IPS-NIHi7 (cell line): Measurements from ENCODE around the gene CREB3L2.
"Not testable (repeated sequence)": the region's sequence is repeated elsewhere in the genome, so short reads cannot be mapped to it uniquely, and the experiment has no call there.

Experiments used
- DNase-seq: peaks from one replicate; pipeline ENCODE4 v3.0.0; 2012; ENCODE audit warnings: mixed read lengths; ENCODE audit errors: extremely low spot score

Gene CREB3L2

GRCh38 chr7:137968339-137968738, 33.5 kb downstream of the CREB3L2 start:
- DNase-seq, result not testable (repeated sequence)

DNA sequence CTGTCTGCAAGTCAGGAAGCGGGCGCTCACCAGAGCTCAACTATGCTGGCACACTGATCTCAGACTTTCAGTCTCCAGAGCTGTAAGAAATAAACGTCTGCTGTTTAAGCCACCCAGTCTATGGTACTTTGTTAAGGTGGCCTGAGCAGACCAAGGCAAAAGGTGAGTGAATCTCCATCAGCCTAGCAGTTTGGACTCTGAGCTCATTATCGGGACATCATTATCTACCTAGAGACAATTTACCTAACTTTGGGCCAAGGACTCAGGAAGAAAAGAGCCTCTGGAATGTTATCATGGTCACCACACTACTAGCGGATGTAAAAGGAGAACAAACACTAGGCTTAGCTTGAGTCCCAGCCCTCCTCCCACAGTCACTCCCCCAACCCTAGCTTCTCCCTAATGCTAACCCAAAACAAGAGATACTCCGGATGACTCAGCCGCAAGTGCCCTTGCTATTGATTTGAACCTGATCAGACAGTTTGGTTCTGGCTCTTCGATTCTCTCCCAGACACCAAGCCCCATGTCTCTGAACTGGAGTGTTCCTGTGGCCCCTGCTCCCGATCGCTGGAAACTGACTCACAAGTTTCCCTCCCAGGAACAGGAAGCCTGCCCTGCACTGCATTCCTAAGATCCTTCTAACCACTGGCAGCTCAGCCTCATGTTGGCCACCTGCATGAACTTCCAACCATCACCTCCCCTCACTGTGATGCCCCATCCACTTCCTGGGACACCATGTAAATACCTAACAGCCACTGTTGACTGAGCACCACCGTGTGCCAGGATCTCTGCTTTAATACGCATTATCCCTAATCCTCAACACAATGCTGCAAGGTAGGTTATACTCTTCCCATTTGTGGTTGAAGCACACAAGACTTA, 34.5 kb downstream of the CREB3L2 start:
- DNase-seq, result peak; percentile 50

GRCh38 chr7:137966641-137967142, 35.2 kb downstream of the CREB3L2 start:
- DNase-seq, result no peak

GRCh38 chr7:137965942-137966640, 35.8 kb downstream of the CREB3L2 start:
- no peak for DNase-seq

GRCh38 chr7:137964824-137965545, 36.9 kb downstream of the CREB3L2 start:
- no peak for DNase-seq

- no peak for DNase-seq
These were observed 38.9 kb downstream of the CREB3L2 start for GRCh38 chr7:137962875-137963507.

GRCh38 chr7:137962491-137962874, 39.4 kb downstream of the CREB3L2 start:
- DNase-seq, result no peak

- no peak for DNase-seq
These were observed 40.4 kb downstream of the CREB3L2 start for GRCh38 chr7:137961200-137962177.

- no peak for DNase-seq
These were observed 41.9 kb downstream of the CREB3L2 start for GRCh38 chr7:137960020-137960419.

DNA sequence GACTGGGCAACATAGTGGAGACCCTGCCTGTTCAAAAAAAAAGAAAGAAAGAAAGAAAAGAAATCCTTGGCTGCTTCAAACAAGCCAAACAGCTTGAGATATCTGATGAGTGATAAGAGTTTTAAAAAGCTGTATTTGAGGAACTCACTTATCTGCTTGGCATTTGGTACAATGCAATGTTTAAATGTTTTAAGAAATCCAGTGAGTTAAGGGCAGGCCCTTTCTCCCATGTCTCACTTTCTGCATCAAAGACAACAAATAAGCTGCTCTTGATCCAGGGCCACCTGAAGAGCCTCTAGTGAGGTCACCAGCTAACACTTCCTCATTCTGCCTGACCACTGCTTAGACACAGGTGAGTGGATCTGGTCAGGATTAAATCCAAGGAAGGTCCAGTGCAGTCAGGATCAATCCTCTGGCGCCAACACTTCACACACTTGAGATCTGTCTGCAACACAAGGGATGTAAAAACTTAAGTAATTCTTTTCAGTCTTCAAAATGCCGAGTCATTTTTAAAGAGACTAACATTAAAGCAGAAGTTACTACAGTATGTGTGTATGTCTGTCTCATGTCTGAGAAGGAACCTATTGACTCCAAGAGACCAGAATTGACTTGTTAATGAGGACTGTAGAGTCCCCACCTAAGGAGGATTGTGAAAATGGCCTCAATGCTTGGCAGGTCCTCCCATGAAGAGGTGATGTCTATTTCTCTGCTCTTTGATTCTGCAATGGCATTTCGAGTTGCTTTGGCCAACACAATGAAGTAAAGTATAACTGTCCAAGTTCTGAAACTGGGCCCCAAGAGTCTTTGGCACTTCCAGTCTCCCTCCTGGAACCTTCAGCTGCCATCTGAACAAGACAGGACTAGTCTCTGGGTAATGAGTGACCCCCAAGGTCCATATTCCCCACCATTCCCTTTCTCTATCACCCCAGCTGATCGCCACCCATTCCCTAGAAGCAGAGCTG, 43.1 kb downstream of the CREB3L2 start:
- DNase-seq, result no peak

DNA sequence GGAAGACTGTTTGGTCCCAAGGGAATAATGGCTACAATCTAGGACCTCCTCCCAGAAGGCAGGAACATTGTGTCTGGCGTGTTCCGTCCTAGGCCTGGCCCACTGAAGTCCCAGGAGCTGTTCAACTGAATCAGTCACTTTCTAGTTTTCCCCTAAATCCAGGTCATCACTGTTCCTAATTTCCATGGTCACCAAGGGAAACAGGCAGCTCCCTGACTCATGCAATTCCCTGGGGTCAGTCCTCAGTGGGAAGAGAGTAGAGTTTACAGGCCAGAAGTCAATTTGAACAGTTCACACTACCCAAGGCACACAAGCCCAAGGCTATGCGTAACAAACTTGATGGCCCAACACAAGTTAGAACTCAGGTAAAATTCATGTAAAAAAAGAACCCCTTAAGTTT, 44.0 kb downstream of the CREB3L2 start:
- no peak for DNase-seq

GRCh38 chr7:137956591-137956990, 45.3 kb downstream of the CREB3L2 start:
- no peak for DNase-seq

DNA sequence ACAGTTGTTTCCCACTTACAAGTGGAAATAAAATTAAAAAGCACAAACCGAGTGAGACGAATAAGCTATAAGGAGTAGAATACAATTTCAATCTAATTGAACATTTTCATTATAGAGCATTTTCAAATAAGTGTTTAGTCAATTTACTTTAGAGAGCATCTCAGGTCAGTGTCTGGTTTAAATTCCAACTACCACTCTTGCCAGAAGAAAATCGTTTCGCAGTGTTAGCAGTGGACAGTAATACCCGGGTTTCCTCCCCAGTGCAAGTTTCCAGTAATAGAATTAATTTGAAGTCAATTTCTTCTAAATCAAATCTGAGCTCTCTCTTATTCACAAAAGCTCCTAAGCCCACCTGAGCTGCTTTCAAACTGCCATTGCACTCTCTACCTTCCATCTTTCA, 45.7 kb downstream of the CREB3L2 start:
- no peak for DNase-seq

GRCh38 chr7:137954614-137955013, 47.3 kb downstream of the CREB3L2 start:
- DNase-seq, result no peak

DNA sequence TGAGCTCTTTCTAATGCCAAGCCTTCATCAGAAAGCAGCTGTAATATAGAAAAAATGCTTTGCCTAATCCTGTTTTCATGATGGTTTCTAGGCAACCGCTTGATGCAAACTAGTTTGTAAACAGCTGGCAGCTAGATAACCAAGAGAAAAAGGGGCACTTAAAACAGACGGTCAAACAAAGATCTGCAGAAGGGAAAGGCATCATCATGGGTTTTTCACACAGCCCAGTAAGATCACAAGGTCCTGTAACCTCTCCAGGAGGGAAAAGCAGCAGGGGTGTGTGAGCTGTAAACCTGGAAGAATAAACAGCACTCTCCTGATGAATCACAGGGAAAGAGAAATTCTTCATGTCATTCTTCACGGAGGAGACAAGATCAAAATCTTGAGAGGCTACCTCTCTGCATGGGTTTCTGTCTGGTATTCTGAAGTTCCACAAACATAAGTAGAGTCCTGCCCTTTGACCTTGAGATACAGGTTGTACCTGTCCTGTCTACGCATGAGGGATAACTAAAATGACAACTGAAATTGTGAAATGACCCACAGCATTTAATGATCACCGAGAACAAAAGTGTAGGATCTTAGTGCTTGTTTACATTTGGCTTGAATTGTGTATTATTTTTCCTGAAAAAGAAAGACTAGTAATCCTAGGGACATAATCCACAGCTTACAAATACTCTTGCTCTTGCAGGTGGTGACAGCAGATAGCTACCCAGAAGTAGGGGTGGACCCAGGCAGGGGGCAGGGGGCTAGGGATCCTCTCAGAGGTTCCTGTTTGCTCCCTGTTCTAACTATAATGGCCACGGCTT, 48.0 kb downstream of the CREB3L2 start:
- peak; percentile 51 for DNase-seq

- no peak for DNase-seq
These were observed 48.7 kb downstream of the CREB3L2 start for GRCh38 chr7:137953043-137953664.

DNA sequence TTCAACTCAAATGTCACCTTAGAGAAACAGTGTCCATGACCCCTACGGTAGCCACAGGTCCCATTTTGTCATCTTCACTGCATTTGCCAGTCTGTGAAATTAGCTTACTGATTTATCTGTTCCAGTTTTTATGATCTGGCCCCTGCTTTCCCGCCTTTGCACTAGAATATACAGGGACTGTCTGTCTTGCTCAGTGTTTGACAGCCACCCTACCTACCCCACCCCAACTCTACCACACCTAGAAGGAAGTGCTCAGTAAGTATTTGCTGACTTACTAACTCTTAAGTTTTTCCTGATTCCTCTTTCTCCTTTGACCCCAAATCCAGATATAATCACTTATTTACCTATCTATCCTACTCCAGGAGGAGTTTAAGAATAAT, 49.5 kb downstream of the CREB3L2 start:
- DNase-seq, result no peak
